ENCODE results near the gene CMTM8.

- TF ChIP-seq CTCF (IDR thresholded peaks at IDR 0.05) (no peak), POLR2AphosphoS5 (IDR thresholded peaks at IDR 0.05) (no peak), EP300 (IDR thresholded peaks at IDR 0.05) (no peak), POLR2A (IDR thresholded peaks at IDR 0.05) (no peak)
Observed at GRCh38 chr3:32292085-32292796, 53.8 kb downstream of the CMTM8 start.
